Lower lobe of right lung (tissue), 2 donors: ENCODE measurements around the gene LMNTD2. TPM values are rescaled to one million over a fixed set of nuclear protein-coding genes. Genes with fewer than 3 reads are reported as not detected.

ENCODE experiments used
- ATAC-seq, 2 donors: fragments of 200-7000 bp; cut with Tn5 transposase; one replicate each; pipeline ENCODE4 v1.9.1; 2020 to 2022; ENCODE audit warnings: mild to moderate bottlenecking in 2 of 2, moderate library complexity in 2 of 2
- DNase-seq: peaks from one replicate; pipeline ENCODE4 v3.0.0-alpha.2; 2020
- H3K27ac ChIP-seq: fragments of 200-600 bp; one replicate; pipeline ENCODE4 v1.8.0; 2022
- H3K27me3 ChIP-seq: fragments of 200-600 bp; one replicate; pipeline ENCODE4 v1.8.0; 2022; ENCODE audit warnings: low read depth
- H3K36me3 ChIP-seq: fragments of 200-600 bp; one replicate; pipeline ENCODE4 v1.8.0; 2022; ENCODE audit warnings: mild to moderate bottlenecking
- H3K4me1 ChIP-seq: fragments of 200-600 bp; one replicate; pipeline ENCODE4 v1.8.0; 2022
- H3K4me3 ChIP-seq: fragments of 200-600 bp; one replicate; pipeline ENCODE4 v1.8.0; 2022; ENCODE audit warnings: mild to moderate bottlenecking
- H3K9me3 ChIP-seq: fragments of 200-600 bp; one replicate; pipeline ENCODE4 v1.8.0; 2022
- intact Hi-C: fragments of 100-400 bp; cut with DNase I; formaldehyde crosslinking; loops from one replicate; pipeline ENCODE4 v1.11.0; 2022
- total RNA-seq: library from RNA; stranded (reverse); fragmentation: NEBNext Ultra II Directional; extraction: Animal tissue kit (Norgen Biotek cat#: 25700); gene quantifications from one replicate; pipeline ENCODE4 v1.2.1, GENCODE V29; 2021
- TF ChIP-seq, protein P1 (sequence below): fragments of 200-600 bp; IDR thresholded peaks from one replicate; pipeline ENCODE4 v1.8.0; 2022; ENCODE audit warnings: antibody characterized with exemption, mild to moderate bottlenecking
- donor health status: DM: no; HTN: yes; CAD: no; lungs with severe emphysema.

Gene LMNTD2
- total RNA-seq, 1 donor from 2014 or later, result 6.0 TPM

DNA sequence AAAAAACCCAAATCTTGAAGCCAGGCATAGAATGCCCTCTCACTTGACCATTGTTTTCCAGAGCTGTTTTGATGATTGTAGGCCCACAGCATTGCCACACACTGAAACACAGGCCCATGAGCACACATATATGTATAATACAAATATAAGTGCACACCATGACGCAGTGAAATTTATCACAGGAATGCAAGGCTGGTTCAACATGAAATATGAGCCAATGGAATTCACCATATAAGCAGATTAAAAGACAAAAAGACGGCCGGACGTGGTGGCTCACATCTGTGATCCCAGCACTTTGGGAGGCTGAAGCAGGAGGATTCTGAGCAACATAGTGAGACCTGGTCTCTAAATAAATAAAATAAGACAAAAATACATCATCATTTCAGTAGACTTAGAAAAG lies 44.1 kb downstream of the LMNTD2 start:
- Histone ChIP-seq H3K4me1 (no peaks in the 10 kb centered on the region), H3K27ac (no peak overlapping the region), H3K27me3 (no peaks in the 10 kb centered on the region), H3K4me3 (no peak overlapping the region), H3K9me3 (no peaks in the 10 kb centered on the region), H3K36me3 (peaks cover 16% of the 10 kb centered on the region)
- DNase-seq (no peak), ATAC-seq (no peak)
- TF ChIP-seq, protein P1, sequence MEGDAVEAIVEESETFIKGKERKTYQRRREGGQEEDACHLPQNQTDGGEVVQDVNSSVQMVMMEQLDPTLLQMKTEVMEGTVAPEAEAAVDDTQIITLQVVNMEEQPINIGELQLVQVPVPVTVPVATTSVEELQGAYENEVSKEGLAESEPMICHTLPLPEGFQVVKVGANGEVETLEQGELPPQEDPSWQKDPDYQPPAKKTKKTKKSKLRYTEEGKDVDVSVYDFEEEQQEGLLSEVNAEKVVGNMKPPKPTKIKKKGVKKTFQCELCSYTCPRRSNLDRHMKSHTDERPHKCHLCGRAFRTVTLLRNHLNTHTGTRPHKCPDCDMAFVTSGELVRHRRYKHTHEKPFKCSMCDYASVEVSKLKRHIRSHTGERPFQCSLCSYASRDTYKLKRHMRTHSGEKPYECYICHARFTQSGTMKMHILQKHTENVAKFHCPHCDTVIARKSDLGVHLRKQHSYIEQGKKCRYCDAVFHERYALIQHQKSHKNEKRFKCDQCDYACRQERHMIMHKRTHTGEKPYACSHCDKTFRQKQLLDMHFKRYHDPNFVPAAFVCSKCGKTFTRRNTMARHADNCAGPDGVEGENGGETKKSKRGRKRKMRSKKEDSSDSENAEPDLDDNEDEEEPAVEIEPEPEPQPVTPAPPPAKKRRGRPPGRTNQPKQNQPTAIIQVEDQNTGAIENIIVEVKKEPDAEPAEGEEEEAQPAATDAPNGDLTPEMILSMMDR, result no peak
- intact Hi-C loops, result no loop called here

DNA sequence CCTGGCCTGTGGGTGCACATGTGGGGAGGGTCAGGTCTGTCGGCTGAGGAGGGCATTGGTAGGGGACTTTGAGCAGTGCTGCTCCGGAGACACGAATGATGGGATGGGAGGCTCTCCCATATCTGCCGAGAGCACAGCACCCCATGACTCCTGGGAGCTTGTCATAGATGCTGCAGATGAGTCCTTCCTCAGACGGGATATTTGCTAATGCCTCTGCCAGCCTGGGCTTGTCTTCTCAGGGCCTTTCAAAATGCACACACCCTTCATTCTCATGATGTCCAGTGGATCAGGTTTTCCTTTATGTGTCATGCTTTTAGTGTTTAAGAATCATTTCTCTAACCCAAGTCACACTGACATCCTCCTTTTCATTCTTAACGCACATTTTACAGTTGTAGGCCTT lies 45.4 kb downstream of the LMNTD2 start:
- no peak overlapping the region for H3K27ac ChIP-seq
- TF ChIP-seq, protein P1, result no peak
- peaks cover 23% of the 10 kb centered on the region for H3K36me3 ChIP-seq
- H3K4me1 ChIP-seq, result no peaks in the 10 kb centered on the region
- intact Hi-C loops, result no loop called here
- no peaks in the 10 kb centered on the region for H3K9me3 ChIP-seq
- DNase-seq (no peak), ATAC-seq (no peak)
- no peaks in the 10 kb centered on the region for H3K27me3 ChIP-seq
- H3K4me3 ChIP-seq, result no peak overlapping the region

DNA sequence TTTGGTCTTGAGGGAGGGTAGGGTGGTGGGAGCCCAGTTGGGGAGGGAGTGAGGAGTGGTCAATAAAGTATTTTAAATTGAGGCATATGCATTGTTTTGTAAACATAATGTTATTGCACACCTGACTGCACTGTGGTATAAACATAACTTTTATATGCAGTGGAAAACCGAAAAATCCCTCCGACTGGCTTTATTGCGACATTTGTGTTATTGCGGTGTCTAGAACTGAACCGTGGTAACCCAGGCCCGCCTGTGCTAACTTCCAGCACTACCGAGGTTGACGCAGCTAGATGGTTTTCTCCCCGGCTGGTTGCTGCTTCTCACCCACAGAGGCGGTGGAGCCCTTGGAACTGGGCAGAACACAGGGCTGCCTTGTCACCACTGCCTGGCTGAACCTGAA lies 45.9 kb downstream of the LMNTD2 start:
- H3K9me3 ChIP-seq, result no peaks in the 10 kb centered on the region
- TF ChIP-seq, protein P1, result no peak
- no peak overlapping the region for H3K4me3 ChIP-seq
- no peaks in the 10 kb centered on the region for H3K27me3 ChIP-seq
- intact Hi-C loops, result no loop called here
- peaks cover 27% of the 10 kb centered on the region for H3K36me3 ChIP-seq
- H3K4me1 ChIP-seq, result no peaks in the 10 kb centered on the region
- DNase-seq, result no peak
- no peak for ATAC-seq
- no peak overlapping the region for H3K27ac ChIP-seq

DNA sequence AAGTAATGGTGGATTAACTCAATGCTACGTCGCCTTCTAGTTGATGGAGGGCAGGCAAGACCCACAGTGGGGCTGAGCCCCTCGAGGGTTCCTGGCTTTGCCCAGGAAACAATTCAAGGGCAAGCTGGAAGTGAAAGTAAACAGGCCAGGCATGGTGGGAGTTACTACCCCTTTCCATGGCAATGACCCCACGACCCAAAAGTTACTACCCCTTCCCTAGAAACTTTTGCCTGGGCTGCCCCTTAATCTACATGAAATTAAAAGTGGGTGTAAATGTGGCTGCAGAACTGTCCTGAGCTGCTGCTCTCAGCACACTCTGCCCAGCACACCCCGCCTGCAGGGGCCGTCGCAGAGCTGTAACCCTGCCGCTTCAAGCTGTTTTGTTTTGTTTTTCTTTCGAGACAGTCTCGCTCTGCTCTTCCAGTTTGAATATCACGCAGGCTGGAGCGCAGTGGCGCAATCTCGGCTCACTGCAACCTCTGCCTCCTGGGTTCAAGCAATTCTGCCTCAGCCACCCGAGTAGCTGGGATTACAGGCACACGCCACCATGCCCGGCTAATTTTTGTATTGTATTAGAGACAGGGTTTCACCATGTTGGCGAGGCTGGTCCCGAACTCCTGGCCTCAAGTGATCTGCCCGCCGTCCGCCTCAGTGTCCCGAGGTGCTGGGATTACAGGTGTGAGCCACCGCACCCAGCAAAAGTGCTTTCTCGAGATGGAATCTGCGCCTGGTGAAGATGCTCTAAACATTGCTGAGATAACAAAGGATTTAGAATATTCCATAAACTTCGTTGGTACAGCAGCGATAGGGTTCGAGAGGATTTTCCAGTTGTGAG lies 47.6 kb downstream of the LMNTD2 start:
- Histone ChIP-seq H3K4me3 (no peak overlapping the region), H3K4me1 (peaks cover 3% of the 10 kb centered on the region), H3K27me3 (no peaks in the 10 kb centered on the region), H3K36me3 (peaks cover 38% of the 10 kb centered on the region), H3K27ac (no peak overlapping the region), H3K9me3 (no peaks in the 10 kb centered on the region)
- no peak for DNase-seq
- peak in 1 of 2 donors; percentile 37 for ATAC-seq
- TF ChIP-seq, protein P1, result no peak
- intact Hi-C loops, result no loop called here

DNA sequence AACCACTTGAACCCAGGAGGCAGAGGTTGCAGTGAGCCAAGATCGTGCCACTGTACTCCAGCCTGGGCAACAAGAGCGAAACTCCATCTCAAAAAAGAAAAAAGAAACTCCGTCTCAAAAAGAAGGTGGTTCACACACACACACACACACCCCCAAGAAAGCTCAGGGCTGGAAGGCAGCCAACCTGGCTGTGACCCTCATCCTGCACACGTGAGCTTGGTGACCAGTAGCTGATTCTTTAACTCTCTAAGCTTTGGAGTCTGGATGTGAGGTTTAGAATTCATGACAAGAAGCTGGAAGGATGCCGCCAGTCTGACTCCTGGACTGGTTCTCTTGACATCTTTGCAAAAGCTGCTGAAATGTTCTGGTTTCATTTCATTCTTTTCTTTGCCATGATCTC lies 51.6 kb downstream of the LMNTD2 start:
- Histone ChIP-seq H3K4me1 (peaks cover 29% of the 10 kb centered on the region), H3K27ac (no peak overlapping the region), H3K27me3 (no peaks in the 10 kb centered on the region), H3K36me3 (peaks cover 36% of the 10 kb centered on the region), H3K9me3 (no peaks in the 10 kb centered on the region), H3K4me3 (no peak overlapping the region)
- TF ChIP-seq, protein P1, result no peak
- DNase-seq (no peak), ATAC-seq (no peak)
- intact Hi-C loops, result no loop called here
